Fibroblast of mammary gland (primary cell): ENCODE data around the gene CREB5.

Source experiments
- DNase-seq: peaks from one replicate; pipeline ENCODE4 v3.0.0-alpha.2; 2010; ENCODE audit warnings: low read depth
- H3K4me3 ChIP-seq: 2 replicates; pipeline ENCODE4 v1.5.1; 2011; ENCODE audit warnings: low read depth, mild to moderate bottlenecking, low read length, moderate library complexity; ENCODE audit not compliant: control insufficient read depth
- TF ChIP-seq, protein P1 (sequence below): conservative IDR thresholded peaks from 2 replicates; pipeline ENCODE4 v1.5.1; 2011; ENCODE audit warnings: low read depth, low read length, inconsistent platforms; ENCODE audit not compliant: control insufficient read depth, insufficient read depth

The CREB5 gene

DNA sequence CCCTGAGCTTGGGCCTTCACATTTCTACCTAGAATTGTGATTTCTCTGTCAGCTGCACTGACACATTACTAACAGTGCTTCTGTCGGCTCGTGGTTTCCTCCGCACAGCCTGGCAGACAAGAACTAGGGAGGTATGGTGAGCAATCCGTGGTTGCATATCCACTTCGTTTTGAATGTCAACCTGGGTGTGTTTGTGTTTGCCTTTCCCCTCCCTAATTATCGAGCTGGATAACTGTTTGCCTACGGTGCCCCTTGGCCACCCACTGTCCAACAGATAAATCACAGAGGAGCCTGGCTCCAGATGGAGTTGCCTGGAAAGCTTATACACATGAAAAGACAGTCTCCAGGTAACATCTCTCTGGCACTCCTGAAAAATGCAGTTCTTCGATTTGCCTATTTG lies 317.0 kb downstream of the CREB5 start:
- TF ChIP-seq, protein P1, sequence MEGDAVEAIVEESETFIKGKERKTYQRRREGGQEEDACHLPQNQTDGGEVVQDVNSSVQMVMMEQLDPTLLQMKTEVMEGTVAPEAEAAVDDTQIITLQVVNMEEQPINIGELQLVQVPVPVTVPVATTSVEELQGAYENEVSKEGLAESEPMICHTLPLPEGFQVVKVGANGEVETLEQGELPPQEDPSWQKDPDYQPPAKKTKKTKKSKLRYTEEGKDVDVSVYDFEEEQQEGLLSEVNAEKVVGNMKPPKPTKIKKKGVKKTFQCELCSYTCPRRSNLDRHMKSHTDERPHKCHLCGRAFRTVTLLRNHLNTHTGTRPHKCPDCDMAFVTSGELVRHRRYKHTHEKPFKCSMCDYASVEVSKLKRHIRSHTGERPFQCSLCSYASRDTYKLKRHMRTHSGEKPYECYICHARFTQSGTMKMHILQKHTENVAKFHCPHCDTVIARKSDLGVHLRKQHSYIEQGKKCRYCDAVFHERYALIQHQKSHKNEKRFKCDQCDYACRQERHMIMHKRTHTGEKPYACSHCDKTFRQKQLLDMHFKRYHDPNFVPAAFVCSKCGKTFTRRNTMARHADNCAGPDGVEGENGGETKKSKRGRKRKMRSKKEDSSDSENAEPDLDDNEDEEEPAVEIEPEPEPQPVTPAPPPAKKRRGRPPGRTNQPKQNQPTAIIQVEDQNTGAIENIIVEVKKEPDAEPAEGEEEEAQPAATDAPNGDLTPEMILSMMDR: no peak
- DNase-seq: no peak

DNA sequence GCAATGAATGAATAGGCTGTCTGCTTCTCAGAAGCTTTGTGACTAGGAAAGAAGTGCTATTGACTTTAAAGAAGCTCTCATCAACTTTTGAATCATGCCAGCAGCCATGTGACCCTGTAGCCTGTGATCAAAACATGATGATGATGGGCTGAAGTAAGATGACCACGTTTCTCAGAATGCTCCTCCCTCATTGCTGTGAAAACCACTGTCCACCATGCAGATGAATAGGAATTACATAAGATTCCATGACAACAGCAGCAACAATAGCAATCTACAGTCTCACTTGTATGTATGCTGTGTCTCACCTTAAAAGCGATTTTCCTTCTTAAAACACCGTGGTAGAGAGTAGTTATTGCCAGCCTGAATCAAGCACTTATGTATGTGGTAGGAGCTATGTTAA lies 317.4 kb downstream of the CREB5 start:
- DNase-seq: peak; percentile 64
- TF ChIP-seq, protein P1: no peak
- H3K4me3 ChIP-seq: no peak overlapping the region

More for the DNA sequence above, 317.0 kb downstream of the CREB5 start:
- H3K4me3 ChIP-seq: no peak overlapping the region

- no peak overlapping the region for H3K4me3 ChIP-seq
- TF ChIP-seq, protein P1: no peak
- no peak for DNase-seq
Observed at GRCh38 chr7:28731092-28731658, 318.9 kb downstream of the CREB5 start.

GRCh38 chr7:28732071-28732869 lies 320.0 kb downstream of the CREB5 start:
- TF ChIP-seq, protein P1: no peak
- peak overlapping the region; percentile 8 for H3K4me3 ChIP-seq
- DNase-seq: peak; percentile 71

DNA sequence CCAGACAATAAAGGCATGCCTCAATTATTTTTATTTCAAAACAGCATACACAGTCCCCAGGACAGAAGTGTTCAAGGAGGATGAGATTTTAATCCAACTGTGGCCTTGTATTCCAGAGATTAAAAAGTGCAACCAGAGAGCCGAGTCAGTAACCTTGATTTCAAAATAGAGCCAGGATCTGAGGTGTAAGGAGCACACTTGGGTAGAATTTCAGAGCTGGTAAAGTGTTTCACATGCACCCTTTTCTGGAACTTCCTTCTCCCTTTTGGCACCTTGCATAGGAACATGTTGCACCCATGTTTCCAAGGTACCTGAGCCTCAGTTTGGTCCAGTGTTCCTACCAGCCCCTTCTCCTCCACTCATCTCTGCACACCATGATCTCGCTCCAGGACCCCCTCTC lies 320.7 kb downstream of the CREB5 start:
- TF ChIP-seq, protein P1: no peak
- DNase-seq: no peak
- H3K4me3 ChIP-seq: no peak overlapping the region

DNA sequence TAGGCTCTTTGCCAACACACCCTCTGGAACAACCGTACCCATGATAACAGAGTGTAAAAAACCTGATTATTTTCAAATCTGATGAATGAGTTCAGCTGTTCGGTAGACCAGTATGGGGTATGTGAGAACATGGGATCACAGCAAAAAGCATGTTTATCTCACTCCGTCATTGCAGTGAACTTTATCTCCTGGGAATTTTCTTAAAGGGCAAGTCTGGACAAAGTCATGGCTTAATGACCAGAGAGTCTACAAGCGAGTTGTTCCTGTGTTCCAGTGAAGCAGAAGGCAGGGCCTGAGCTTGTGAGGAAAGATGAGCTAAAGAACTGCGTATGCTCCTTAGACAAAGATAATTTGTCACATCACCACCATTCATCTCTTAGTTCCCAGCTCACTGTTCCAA lies 326.1 kb downstream of the CREB5 start:
- TF ChIP-seq, protein P1: no peak
- peak; percentile 36 for DNase-seq
- H3K4me3 ChIP-seq: no peak overlapping the region

DNA sequence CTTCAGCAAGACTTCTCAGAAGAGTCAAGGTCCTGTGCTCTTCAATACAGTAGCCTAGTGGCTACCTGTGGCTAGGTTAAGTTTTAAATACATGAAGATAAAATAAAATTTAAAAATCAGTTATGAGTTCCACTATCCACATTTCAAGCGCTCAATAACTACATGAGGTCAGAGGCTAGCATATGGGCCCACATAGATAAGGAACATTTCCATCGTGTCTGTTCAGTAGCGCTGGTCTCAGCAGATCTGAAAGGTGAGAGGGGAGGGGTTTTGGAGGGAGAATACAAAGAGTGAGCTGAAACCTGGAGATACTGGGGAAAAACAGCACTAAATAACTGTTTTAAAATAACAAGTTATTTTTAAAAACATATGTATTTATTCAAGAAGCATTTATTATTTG lies 326.8 kb downstream of the CREB5 start:
- TF ChIP-seq, protein P1: no peak
- no peak overlapping the region for H3K4me3 ChIP-seq
- DNase-seq: no peak
